Mesenchymal stem cell (in vitro differentiated cells and primary cell): ENCODE data around the gene UNG.

Experiments
- DNase-seq: peaks from one replicate; pipeline ENCODE4 v3.0.0-alpha.2; 2013
- H2AFZ ChIP-seq: one replicate; pipeline ENCODE4 v1.6.1; 2013; ENCODE audit warnings: low read depth, mild to moderate bottlenecking, control low read depth, inconsistent platforms, low read length, moderate library complexity
- H2AK5ac ChIP-seq: 2 replicates; pipeline ENCODE4 v1.6.1; 2013; ENCODE audit warnings: low read length, moderate library complexity, mild to moderate bottlenecking, inconsistent platforms; ENCODE audit not compliant: severe bottlenecking
- H2BK120ac ChIP-seq: one replicate; pipeline ENCODE4 v1.6.1; 2013; ENCODE audit warnings: low read depth, mild to moderate bottlenecking, inconsistent platforms, low read length, moderate library complexity
- H2BK12ac ChIP-seq, 2 experiments: one replicate each; pipeline ENCODE4 v1.6.1; 2013; ENCODE audit warnings: inconsistent platforms in 2 of 2, low read length in 2 of 2, mild to moderate bottlenecking in 2 of 2, moderate library complexity in 2 of 2, control low read depth in 1 of 2
- H2BK15ac ChIP-seq: one replicate; pipeline ENCODE4 v1.6.1; 2013; ENCODE audit warnings: mild to moderate bottlenecking, low read depth, inconsistent platforms; ENCODE audit not compliant: poor library complexity, severe bottlenecking
- H2BK5ac ChIP-seq: 2 replicates; pipeline ENCODE4 v1.6.1; 2013; ENCODE audit warnings: low read depth, mild to moderate bottlenecking, low read length, control low read depth, inconsistent platforms; ENCODE audit not compliant: poor library complexity, severe bottlenecking
- H3K14ac ChIP-seq, 2 experiments: one replicate each; pipeline ENCODE4 v1.6.1; 2013; ENCODE audit warnings: inconsistent platforms in 2 of 2, low read length in 2 of 2, control low read depth in 1 of 2, mild to moderate bottlenecking in 1 of 2, moderate library complexity in 1 of 2
- H3K18ac ChIP-seq, 2 experiments: one replicate each; pipeline ENCODE4 v1.6.1; 2013; ENCODE audit warnings: inconsistent platforms in 2 of 2, low read length in 2 of 2, control low read depth in 1 of 2, low read depth in 1 of 2, mild to moderate bottlenecking in 1 of 2
- H3K23ac ChIP-seq, 2 experiments: one replicate each; pipeline ENCODE4 v1.6.1; 2013; ENCODE audit warnings: inconsistent platforms in 2 of 2, low read length in 2 of 2, mild to moderate bottlenecking in 2 of 2, moderate library complexity in 2 of 2, control low read depth in 1 of 2
- H3K27ac ChIP-seq: 2 replicates; pipeline ENCODE4 v1.5.1; 2013; ENCODE audit warnings: mild to moderate bottlenecking, moderate library complexity, low read length, control low read depth, inconsistent platforms; ENCODE audit not compliant: poor library complexity, severe bottlenecking
- H3K27me3 ChIP-seq, 2 experiments: 2 replicates each; pipeline versions ENCODE4 v1.6.1 to v1.7.0; 2013; ENCODE audit warnings: low read length in 2 of 2, mild to moderate bottlenecking in 2 of 2, moderate library complexity in 2 of 2, control low read depth in 1 of 2, inconsistent platforms in 1 of 2; ENCODE audit not compliant: control insufficient read depth in 1 of 2, insufficient read depth in 1 of 2
- H3K36me3 ChIP-seq, 2 experiments: 2 replicates each; pipeline versions ENCODE4 v1.6.1 to v1.7.0; 2013; ENCODE audit warnings: low read length in 2 of 2, control low read depth in 1 of 2, inconsistent platforms in 1 of 2, low read depth in 1 of 2, mild to moderate bottlenecking in 1 of 2; ENCODE audit not compliant: insufficient read depth in 2 of 2, control insufficient read depth in 1 of 2
- H3K4ac ChIP-seq, 2 experiments: one replicate each; pipeline ENCODE4 v1.6.1; 2013; ENCODE audit warnings: inconsistent platforms in 2 of 2, low read length in 2 of 2, mild to moderate bottlenecking in 2 of 2, moderate library complexity in 2 of 2, control low read depth in 1 of 2, low read depth in 1 of 2
- H3K4me1 ChIP-seq: 2 replicates; pipeline ENCODE4 v1.6.1; 2013; ENCODE audit warnings: low read depth, low read length, control low read depth; ENCODE audit not compliant: control insufficient read depth, insufficient read depth
- H3K4me2 ChIP-seq: 2 replicates; pipeline ENCODE4 v1.6.1; 2013; ENCODE audit warnings: low read length, mild to moderate bottlenecking, inconsistent platforms; ENCODE audit not compliant: poor library complexity, severe bottlenecking
- H3K4me3 ChIP-seq, 2 experiments: 2 replicates each; pipeline versions ENCODE4 v1.5.1 to v1.7.0; 2013; ENCODE audit warnings: low read length in 2 of 2, mild to moderate bottlenecking in 2 of 2, control low read depth in 1 of 2, low read depth in 1 of 2; ENCODE audit not compliant: insufficient read depth in 1 of 2
- H3K79me1 ChIP-seq: replicated peaks from 2 replicates; pipeline ENCODE4 v1.6.1; 2013; ENCODE audit warnings: mild to moderate bottlenecking, control low read depth, low read length, inconsistent platforms; ENCODE audit not compliant: poor library complexity, severe bottlenecking
- H3K9ac ChIP-seq: 2 replicates; pipeline ENCODE4 v1.7.0; 2013; ENCODE audit warnings: mild to moderate bottlenecking, low read length, moderate library complexity
- H3K9me3 ChIP-seq: 2 replicates; pipeline ENCODE4 v1.7.0; 2013; ENCODE audit warnings: mild to moderate bottlenecking, low read length; ENCODE audit not compliant: control insufficient read depth
- H4K8ac ChIP-seq: one replicate; pipeline ENCODE4 v1.6.1; 2013; ENCODE audit warnings: inconsistent platforms, mild to moderate bottlenecking, low read length, moderate library complexity
- H4K91ac ChIP-seq: one replicate; pipeline ENCODE4 v1.6.1; 2013; ENCODE audit warnings: mild to moderate bottlenecking, low read length, inconsistent platforms
- WGBS: methylation state at CpG from one replicate; pipeline ENCODE4 v1.1.7; 2013; ENCODE audit warnings: mixed read lengths; 5-methylcytosine and 5-hydroxymethylcytosine counted together

The UNG gene

GRCh38 chr12:109154451-109155438 lies 57.3 kb downstream of the UNG start:
- Histone ChIP-seq H3K23ac (no peak overlapping the region), H3K9ac (peak overlapping the region; percentile 77), H3K4me1 (peaks cover 7% of the 10 kb centered on the region), H2BK15ac (no peak overlapping the region), H3K4me3 (peak overlapping the region; percentile 60 to 85), H3K36me3 (no peaks in the 10 kb centered on the region), H3K14ac (no peak overlapping the region), H3K27me3 (peaks cover 0 to 9% of the 10 kb centered on the region in 2 experiments), H3K4ac (no peak overlapping the region), H2BK5ac (no peak overlapping the region), H2BK120ac (no peak overlapping the region), H3K79me1 (no peaks in the 10 kb centered on the region), H4K91ac (no peak overlapping the region), H3K9me3 (no peaks in the 10 kb centered on the region), H4K8ac (peak overlapping the region; percentile 74), H3K27ac (no peak overlapping the region), H3K18ac (peak overlapping the region in 1 of 2 experiments; percentile 29), H2AFZ (peak overlapping the region; percentile 59), H3K4me2 (peak overlapping the region; percentile 64), H2BK12ac (no peak overlapping the region), H2AK5ac (no peak overlapping the region)
- peak; percentile 62 for DNase-seq
- 1% methylated on average over 56 of the region's 61 CpGs for WGBS

- DNase-seq = no peak
- Histone ChIP-seq H3K23ac (no peak overlapping the region), H3K9me3 (no peaks in the 10 kb centered on the region), H2BK5ac (no peak overlapping the region), H3K9ac (no peak overlapping the region), H4K8ac (no peak overlapping the region), H3K14ac (no peak overlapping the region), H2BK120ac (no peak overlapping the region), H3K4ac (no peak overlapping the region), H2BK15ac (no peak overlapping the region), H3K27me3 (no peaks in the 10 kb centered on the region), H3K4me2 (no peak overlapping the region), H2BK12ac (no peak overlapping the region), H3K4me3 (no peak overlapping the region), H3K79me1 (no peaks in the 10 kb centered on the region), H4K91ac (no peak overlapping the region), H3K27ac (no peak overlapping the region), H2AFZ (no peak overlapping the region), H3K36me3 (no peaks in the 10 kb centered on the region), H2AK5ac (no peak overlapping the region), H3K18ac (no peak overlapping the region), H3K4me1 (peaks cover 7% of the 10 kb centered on the region)
- 98% methylated on average over 2 of the region's 5 CpGs for WGBS
Measured at GRCh38 chr12:109156036-109156435, 58.6 kb downstream of the UNG start.

DNA sequence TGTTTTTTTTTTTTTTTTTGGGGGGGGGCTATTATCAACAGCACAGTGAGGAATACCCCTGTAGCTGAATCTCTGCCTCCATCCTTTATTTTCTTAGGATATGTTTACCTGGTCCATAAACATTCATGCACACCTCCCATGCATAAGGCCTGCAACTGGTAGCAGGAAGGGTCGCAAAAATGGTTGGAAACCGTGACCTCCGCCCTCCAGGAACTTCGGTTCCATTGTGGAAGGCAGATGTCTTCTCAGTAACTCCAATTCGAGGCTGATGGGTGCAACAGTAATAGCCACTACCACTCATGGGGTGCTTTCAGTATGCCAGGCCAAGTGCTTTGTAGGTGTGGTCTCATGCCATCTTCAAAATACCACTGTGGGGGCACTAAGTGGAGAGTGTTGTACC lies 59.2 kb downstream of the UNG start:
- Histone ChIP-seq H3K23ac (no peak overlapping the region), H3K79me1 (no peaks in the 10 kb centered on the region), H2AFZ (no peak overlapping the region), H2BK15ac (no peak overlapping the region), H2BK120ac (no peak overlapping the region), H3K18ac (no peak overlapping the region), H3K4me3 (no peak overlapping the region), H2BK12ac (no peak overlapping the region), H3K27ac (no peak overlapping the region), H3K27me3 (no peaks in the 10 kb centered on the region), H3K9ac (no peak overlapping the region), H3K36me3 (no peaks in the 10 kb centered on the region), H2AK5ac (no peak overlapping the region), H3K4me2 (no peak overlapping the region), H3K4me1 (peaks cover 7% of the 10 kb centered on the region), H3K9me3 (no peaks in the 10 kb centered on the region), H2BK5ac (no peak overlapping the region), H4K8ac (no peak overlapping the region), H4K91ac (no peak overlapping the region), H3K4ac (no peak overlapping the region), H3K14ac (no peak overlapping the region)
- DNase-seq = no peak
- 90% methylated on average over 5 of the region's 5 CpGs for WGBS

DNA sequence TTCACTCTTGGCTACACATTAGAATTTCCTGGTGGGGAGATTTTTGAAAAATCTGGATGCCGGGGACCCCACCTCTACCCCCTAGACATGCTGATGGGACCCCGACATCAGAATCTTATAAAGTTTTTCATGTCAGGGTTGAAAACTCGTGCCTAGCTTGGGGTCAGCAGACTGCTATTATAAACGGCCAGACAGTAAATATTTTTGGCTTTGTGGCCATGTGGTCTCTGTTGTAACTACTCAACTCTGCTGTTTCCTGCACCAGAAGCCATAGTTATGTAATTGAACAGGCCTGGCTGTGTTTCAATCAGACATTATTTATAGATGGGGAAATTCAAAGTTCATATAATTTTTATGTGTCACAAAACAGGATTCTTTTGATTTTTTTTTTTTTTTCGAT lies 60.6 kb downstream of the UNG start:
- Histone ChIP-seq H4K8ac (no peak overlapping the region), H3K9ac (no peak overlapping the region), H3K4me3 (no peak overlapping the region), H3K18ac (no peak overlapping the region), H2BK15ac (no peak overlapping the region), H2BK12ac (no peak overlapping the region), H3K27me3 (no peaks in the 10 kb centered on the region), H2AK5ac (no peak overlapping the region), H4K91ac (no peak overlapping the region), H3K4me1 (peaks cover 7% of the 10 kb centered on the region), H2BK120ac (no peak overlapping the region), H3K9me3 (no peaks in the 10 kb centered on the region), H3K4ac (no peak overlapping the region), H3K27ac (no peak overlapping the region), H3K4me2 (no peak overlapping the region), H2BK5ac (no peak overlapping the region), H3K79me1 (peaks cover 1% of the 10 kb centered on the region), H3K36me3 (no peaks in the 10 kb centered on the region), H2AFZ (no peak overlapping the region), H3K23ac (no peak overlapping the region), H3K14ac (no peak overlapping the region)
- DNase-seq = no peak
- 73% methylated on average over 4 of the region's 5 CpGs for WGBS
